Fibroblast of pulmonary artery (primary cell): ENCODE data around the gene ZFP90.

Experiments
- DNase-seq: peaks from one replicate; pipeline ENCODE4 v3.0.0-alpha.2; 2010; ENCODE audit warnings: low read depth
- H3K4me3 ChIP-seq: replicated peaks from 2 replicates; pipeline ENCODE4 v1.5.1; 2011; ENCODE audit warnings: low read depth, mild to moderate bottlenecking, control low read depth, low read length, moderate library complexity
- TF ChIP-seq, protein P1 (sequence below): IDR thresholded peaks from 2 replicates; pipeline ENCODE4 v1.5.1; 2011; ENCODE audit warnings: mild to moderate bottlenecking, control low read depth, low read length, inconsistent platforms; ENCODE audit errors: missing control alignments

The ZFP90 gene

DNA sequence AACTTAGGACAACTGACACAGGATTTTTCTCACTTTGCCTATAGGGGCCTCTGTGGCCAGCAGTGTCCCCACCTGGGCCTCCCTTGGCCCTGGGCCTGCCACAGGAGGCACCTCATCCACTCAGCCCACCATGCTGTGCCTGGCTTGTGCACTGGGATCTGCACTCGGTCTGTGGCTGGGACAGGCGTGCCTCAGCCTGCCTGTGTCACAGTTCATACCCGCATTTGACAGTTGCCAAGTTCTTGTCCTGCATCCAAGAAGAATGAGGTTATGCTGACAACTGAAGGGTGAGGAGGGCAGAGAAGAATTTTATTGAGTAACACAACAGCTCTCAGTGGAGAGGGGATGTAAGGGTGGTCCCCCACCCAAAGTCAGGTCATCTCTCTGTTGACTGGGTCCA is 36.0 kb downstream of the ZFP90 start:
- no peak for DNase-seq
- TF ChIP-seq, protein P1, sequence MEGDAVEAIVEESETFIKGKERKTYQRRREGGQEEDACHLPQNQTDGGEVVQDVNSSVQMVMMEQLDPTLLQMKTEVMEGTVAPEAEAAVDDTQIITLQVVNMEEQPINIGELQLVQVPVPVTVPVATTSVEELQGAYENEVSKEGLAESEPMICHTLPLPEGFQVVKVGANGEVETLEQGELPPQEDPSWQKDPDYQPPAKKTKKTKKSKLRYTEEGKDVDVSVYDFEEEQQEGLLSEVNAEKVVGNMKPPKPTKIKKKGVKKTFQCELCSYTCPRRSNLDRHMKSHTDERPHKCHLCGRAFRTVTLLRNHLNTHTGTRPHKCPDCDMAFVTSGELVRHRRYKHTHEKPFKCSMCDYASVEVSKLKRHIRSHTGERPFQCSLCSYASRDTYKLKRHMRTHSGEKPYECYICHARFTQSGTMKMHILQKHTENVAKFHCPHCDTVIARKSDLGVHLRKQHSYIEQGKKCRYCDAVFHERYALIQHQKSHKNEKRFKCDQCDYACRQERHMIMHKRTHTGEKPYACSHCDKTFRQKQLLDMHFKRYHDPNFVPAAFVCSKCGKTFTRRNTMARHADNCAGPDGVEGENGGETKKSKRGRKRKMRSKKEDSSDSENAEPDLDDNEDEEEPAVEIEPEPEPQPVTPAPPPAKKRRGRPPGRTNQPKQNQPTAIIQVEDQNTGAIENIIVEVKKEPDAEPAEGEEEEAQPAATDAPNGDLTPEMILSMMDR: no peak
- H3K4me3 ChIP-seq: no peak overlapping the region

DNA sequence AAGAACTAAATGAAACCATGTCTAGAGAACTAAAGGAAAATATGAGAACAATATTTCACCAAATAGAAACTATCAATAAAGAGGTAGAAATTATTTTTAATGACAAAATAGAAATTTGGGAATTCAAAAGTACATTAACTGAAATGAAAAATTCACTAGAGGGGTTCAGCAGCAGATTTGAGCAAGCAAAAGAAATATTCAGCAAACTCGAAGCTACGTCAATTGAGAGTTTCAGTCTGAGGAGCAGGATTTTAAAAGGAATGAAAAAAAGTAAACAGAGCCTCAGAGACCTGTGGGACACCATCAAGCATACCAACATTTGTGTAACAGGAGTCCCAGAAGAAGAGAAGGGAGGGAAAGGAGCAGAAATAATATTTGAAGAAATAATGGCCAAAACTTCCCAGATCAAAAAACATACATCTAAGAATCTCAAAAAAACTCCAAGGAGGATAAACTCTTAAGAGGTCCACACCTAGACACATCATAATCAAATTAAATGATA is 38.3 kb downstream of the ZFP90 start:
- no peak for DNase-seq
- TF ChIP-seq, protein P1: no peak
- H3K4me3 ChIP-seq: no peak overlapping the region

- DNase-seq: peak; percentile 53
- H3K4me3 ChIP-seq: no peak overlapping the region
- TF ChIP-seq, protein P1: peak; percentile 53
Observed at GRCh38 chr16:68590201-68590994, 51.3 kb downstream of the ZFP90 start.

- TF ChIP-seq, protein P1: peak; percentile 36
- H3K4me3 ChIP-seq: no peak overlapping the region
- DNase-seq: peak; percentile 16
Observed at GRCh38 chr16:68592466-68593337, 53.6 kb downstream of the ZFP90 start.

DNA sequence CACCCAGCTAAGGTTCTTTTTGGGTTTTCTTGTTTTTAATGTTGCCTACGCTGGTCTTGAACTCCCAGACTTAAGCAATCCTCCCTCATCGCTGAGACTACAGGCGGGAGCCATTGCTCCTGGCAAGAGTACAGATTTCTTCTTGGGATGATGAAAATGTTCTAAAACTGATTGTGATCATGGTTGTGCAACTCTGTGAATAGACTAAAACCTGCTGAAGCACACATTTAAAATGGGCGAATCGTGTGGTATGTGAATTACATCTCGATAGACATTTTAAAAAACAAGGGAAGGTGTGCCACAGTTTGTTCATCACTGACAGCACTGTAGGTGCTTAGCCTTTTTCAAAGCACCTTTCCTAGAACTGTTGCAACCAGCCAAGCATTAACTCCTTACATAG is 57.2 kb downstream of the ZFP90 start:
- TF ChIP-seq, protein P1: no peak
- H3K4me3 ChIP-seq: no peak overlapping the region
- no peak for DNase-seq

DNA sequence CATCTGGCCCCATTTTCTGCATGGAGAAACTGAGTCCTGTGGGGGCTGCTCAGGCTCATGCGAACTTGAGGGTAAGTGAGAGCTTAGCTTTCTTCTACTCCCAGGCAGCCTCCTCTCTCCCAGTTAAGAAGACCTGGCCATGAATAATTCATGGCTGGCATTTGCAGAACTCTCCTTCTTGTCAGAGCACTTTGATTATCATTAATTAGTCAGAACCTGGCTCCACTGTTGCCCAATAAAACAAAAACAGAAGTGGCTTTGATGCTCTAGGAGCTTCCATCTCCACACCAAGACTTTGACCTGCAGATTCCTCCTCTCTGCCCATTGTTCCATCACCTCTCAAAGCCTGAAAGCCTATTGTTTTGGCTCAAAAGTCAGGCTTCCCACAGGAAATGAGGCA is 60.5 kb downstream of the ZFP90 start:
- TF ChIP-seq, protein P1: no peak
- no peak for DNase-seq
- H3K4me3 ChIP-seq: no peak overlapping the region
